Measurements from ENCODE around the gene ASB18. TPM values are rescaled to one million over a fixed set of nuclear protein-coding genes. Genes with fewer than 3 reads are reported as not detected.

Gene ASB18
- total and polyA plus RNA-seq, 2 of the 8 experiments (the other 6 are each of a cell fraction or from before 2014, with no cell fraction given) = not detected

GRCh38 chr2:236164925-236165841, 99.0 kb downstream of the ASB18 start (continued):
- no peak for TF ChIP-seq YY1 (IDR thresholded peaks at IDR 0.05; ENCODE audit: low read depth, low read length)
- 0 out of 2 replicates have a peak, but pooled peaks have one; percentile 12 for TF ChIP-seq TAF1 (IDR thresholded peaks at IDR 0.05; ENCODE audit: low read depth, low read length)

Measured in H1 (cell line).